Measurements from ENCODE around the gene GJA8. TPM values are rescaled to one million over a fixed set of nuclear protein-coding genes. Genes with fewer than 3 reads are reported as not detected.

The GJA8 gene
- not detected in 5 replicates for total RNA-seq (2022; extraction: Qiagen RNA extraction)

DNA sequence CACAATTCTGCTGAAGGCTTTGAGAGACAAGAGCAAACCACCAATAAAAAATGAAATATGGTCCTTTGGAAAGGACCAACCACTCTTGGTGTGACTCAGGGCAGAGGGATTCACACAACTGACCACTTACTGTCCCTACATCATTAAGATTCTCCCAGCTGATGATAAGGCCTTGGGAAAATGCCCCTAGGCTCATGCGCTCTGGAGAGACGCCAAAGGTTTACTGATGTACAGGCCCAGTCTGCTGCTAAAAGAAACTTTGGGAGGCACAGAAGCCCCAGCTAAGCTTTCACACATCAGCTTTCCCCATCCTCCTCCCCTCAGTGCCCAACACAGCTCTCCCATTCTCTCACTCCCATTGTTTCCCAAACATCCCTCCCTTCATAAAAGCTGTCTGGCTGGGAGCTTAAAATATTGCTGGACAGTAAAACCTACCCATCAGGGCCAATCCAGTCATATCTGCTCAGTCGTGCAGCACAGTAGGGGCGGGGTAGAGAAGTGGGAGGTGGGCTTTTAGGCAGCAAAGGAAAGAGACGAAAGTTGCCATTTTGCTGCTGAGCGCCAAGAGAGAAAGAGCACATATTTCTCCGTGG lies at the start of gene GJA8:
TSS of gene GJA8 (plus strand) at position 543 of the 593 bp plus-strand sequence. CDS start 5,161 bp downstream, outside the sequence.

GRCh38 chr1:147928236-147929132 lies 25.9 kb downstream of the GJA8 start, which contains the start of gene GPR89B:
Gene GPR89B (plus strand): TSS chr1:147928420. CDS start chr1:147928537, 117 bp downstream.

Other genes with a start within 250 kb of the GJA8 start
- gene ACP6, start 232.3 kb upstream of the GJA8 start, total RNA-seq (2022; extraction: Qiagen RNA extraction), result 17.3 to 26.4 TPM (median 22.9 TPM) in 5 replicates
- 0.03 TPM in 1 of 5 replicates, not detected in the others for gene GJA5, start 142.2 kb upstream of the GJA8 start, total RNA-seq (2022; extraction: Qiagen RNA extraction)
- 4.5 to 6.5 TPM (median 4.8 TPM) in 5 replicates for gene GPR89B, start 25.6 kb downstream of the GJA8 start, total RNA-seq (2022; extraction: Qiagen RNA extraction)
- 4.7 to 5.4 TPM (median 4.8 TPM) in 5 replicates for gene NBPF11, start 249.5 kb downstream of the GJA8 start, total RNA-seq (2022; extraction: Qiagen RNA extraction)

Data from A549 treated with CORT108297 at 1 μM for 4 hours (cell line).